ENCODE data around the gene CERT1.
"Not testable (repeated sequence)": the region's sequence is repeated elsewhere in the genome, so short reads cannot be mapped to it uniquely, and the experiment has no call there.

The CERT1 gene

GRCh38 chr5:75356719-75357118, 154.7 kb downstream of the CERT1 start:
- no peak for DNase-seq (ENCODE audit: low read depth in 1 of 2, low spot score in 1 of 2)

GRCh38 chr5:75355236-75355635, 156.2 kb downstream of the CERT1 start:
- DNase-seq (ENCODE audit: low read depth in 1 of 2, low spot score in 1 of 2): no peak

- no peak for DNase-seq (ENCODE audit: low read depth in 1 of 2, low spot score in 1 of 2)
Observed at GRCh38 chr5:75351139-75351926, 160.1 kb downstream of the CERT1 start.

GRCh38 chr5:75349663-75350062, 161.8 kb downstream of the CERT1 start:
- no peak for DNase-seq (ENCODE audit: low read depth in 1 of 2, low spot score in 1 of 2)

GRCh38 chr5:75348241-75348640, 163.2 kb downstream of the CERT1 start:
- no peak for DNase-seq (ENCODE audit: low read depth in 1 of 2, low spot score in 1 of 2)

- no peak for DNase-seq (ENCODE audit: low read depth in 1 of 2, low spot score in 1 of 2)
Observed at GRCh38 chr5:75342836-75343235, 168.6 kb downstream of the CERT1 start.

- DNase-seq (ENCODE audit: low read depth in 1 of 2, low spot score in 1 of 2): no peak
Observed at GRCh38 chr5:75341934-75342333, 169.5 kb downstream of the CERT1 start.

GRCh38 chr5:75340714-75341478, 170.5 kb downstream of the CERT1 start:
- DNase-seq (ENCODE audit: low read depth in 1 of 2, low spot score in 1 of 2): no peak

- no peak for DNase-seq (ENCODE audit: low read depth in 1 of 2, low spot score in 1 of 2)
Observed at GRCh38 chr5:75338408-75338807, 173.0 kb downstream of the CERT1 start.

GRCh38 chr5:75337366-75338021, 173.9 kb downstream of the CERT1 start:
- no peak for DNase-seq (ENCODE audit: low read depth in 1 of 2, low spot score in 1 of 2)

GRCh38 chr5:75336615-75337336, 174.7 kb downstream of the CERT1 start, which contains the start of gene HMGCR:
Gene HMGCR (plus strand): TSS chr5:75337220. CDS start chr5:75342606, 5,386 bp downstream.
- peak; percentile 91 for DNase-seq (ENCODE audit: low read depth in 1 of 2, low spot score in 1 of 2)

- no peak for DNase-seq (ENCODE audit: low read depth in 1 of 2, low spot score in 1 of 2)
Observed at GRCh38 chr5:75335952-75336614, 175.3 kb downstream of the CERT1 start.

GRCh38 chr5:75335486-75335885, 175.9 kb downstream of the CERT1 start:
- no peak for DNase-seq (ENCODE audit: low read depth in 1 of 2, low spot score in 1 of 2)

GRCh38 chr5:75334413-75334812, 177.0 kb downstream of the CERT1 start:
- not testable (repeated sequence) for DNase-seq (ENCODE audit: low read depth in 1 of 2, low spot score in 1 of 2)

GRCh38 chr5:75333759-75334158, 177.7 kb downstream of the CERT1 start:
- not testable (repeated sequence) for DNase-seq (ENCODE audit: low read depth in 1 of 2, low spot score in 1 of 2)

- no peak for DNase-seq (ENCODE audit: low read depth in 1 of 2, low spot score in 1 of 2)
Observed at GRCh38 chr5:75331095-75332090, 180.0 kb downstream of the CERT1 start.

GRCh38 chr5:75330404-75330803, 181.0 kb downstream of the CERT1 start:
- DNase-seq (ENCODE audit: low read depth in 1 of 2, low spot score in 1 of 2): no peak

Measured in stimulated activated CD4-positive, alpha-beta T cell treated with anti-CD3 and anti-CD28 coated beads, Interleukin-15, amount 100 ng/mL, for 1 hour (primary cell).